Measurements from ENCODE around the gene FCHSD2. TPM values are rescaled to one million over a fixed set of nuclear protein-coding genes. Genes with fewer than 3 reads are reported as not detected.

The FCHSD2 gene
- total and polyA plus RNA-seq, 9 of the 15 experiments (the other 6 are each of a cell fraction or from before 2014, with no cell fraction given): 1.8 to 14.7 (median 6.4) TPM

GRCh38 chr11:72924568-72925190, 217.4 kb downstream of the FCHSD2 start:
- H3K79me2 ChIP-seq (ENCODE audit: control insufficient read depth, insufficient read depth, low read length): no peaks in the 10 kb centered on the region
- in situ Hi-C loops (cut with MboI) (no loop called here), intact Hi-C loops (cut with micrococcal nuclease) (loop anchor here (1.0 kb wide), 1 partner anchor 254 kb away; no protein-coding TSS in a partner anchor)
- FAIRE-seq (no peak), ATAC-seq (0 out of 3 replicates have a peak, but pooled peaks have one; percentile 47), DNase-seq (ENCODE audit: extremely low read depth in 1 of 4, low spot score in 3 of 4) (peak in 1 of 4 experiments; percentile 13)
- H3K4me3 ChIP-seq: no peak overlapping the region
- ChIA-PET POLR2A (no interaction called here), CTCF (ENCODE audit: low intra/inter-chr PET ratio) (interaction anchor here (0.6 to 1.4 kb wide), 5 partner anchors 47 to 642 kb away, joined by 4 to 16 read pairs (median 5); no protein-coding TSS in a partner anchor)
- BruUV-seq (replicated peaks): no TSS peak
- no peak overlapping the region for H2AFZ ChIP-seq (ENCODE audit: low read depth, low read length)
- H4K20me1 ChIP-seq (replicated peaks; ENCODE audit: control insufficient read depth, insufficient read depth, low read length): no peaks in the 10 kb centered on the region
- no peak overlapping the region for H3K27ac ChIP-seq (ENCODE audit: extremely low read depth, low read depth, low read length)
- H3K9ac ChIP-seq (ENCODE audit: insufficient read depth in 1 of 2, low read depth in 2 of 2, low read length in 2 of 2): no peak overlapping the region
- no peaks in the 10 kb centered on the region for H3K9me3 ChIP-seq (replicated peaks; ENCODE audit: control insufficient read depth, insufficient read depth, low read depth, low read length)
- H3K4me1 ChIP-seq (replicated peaks in 1 of 2; ENCODE audit: control insufficient read depth in 2 of 2, insufficient read depth in 2 of 2, low read length in 2 of 2): no peaks in the 10 kb centered on the region; a peak in 1 of 5 replicates
- no peaks in the 10 kb centered on the region for H3K36me3 ChIP-seq (ENCODE audit: control insufficient read depth, insufficient read depth, low read length)
- WGBS (ENCODE audit: insufficient coverage, low coverage, missing lambda C conversion rate): 60% methylated on average over 1 of the region's 1 CpG
- H3K4me2 ChIP-seq (ENCODE audit: insufficient read depth, low read length): no peak overlapping the region
- H3K27me3 ChIP-seq (ENCODE audit: control insufficient read depth in 2 of 2, insufficient read depth in 2 of 2, low read length in 2 of 2): no peaks in the 10 kb centered on the region
- no peaks in the 10 kb centered on the region for H3K9me1 ChIP-seq (ENCODE audit: control insufficient read depth, insufficient read depth, low read length)
- TF ChIP-seq, protein P1, sequence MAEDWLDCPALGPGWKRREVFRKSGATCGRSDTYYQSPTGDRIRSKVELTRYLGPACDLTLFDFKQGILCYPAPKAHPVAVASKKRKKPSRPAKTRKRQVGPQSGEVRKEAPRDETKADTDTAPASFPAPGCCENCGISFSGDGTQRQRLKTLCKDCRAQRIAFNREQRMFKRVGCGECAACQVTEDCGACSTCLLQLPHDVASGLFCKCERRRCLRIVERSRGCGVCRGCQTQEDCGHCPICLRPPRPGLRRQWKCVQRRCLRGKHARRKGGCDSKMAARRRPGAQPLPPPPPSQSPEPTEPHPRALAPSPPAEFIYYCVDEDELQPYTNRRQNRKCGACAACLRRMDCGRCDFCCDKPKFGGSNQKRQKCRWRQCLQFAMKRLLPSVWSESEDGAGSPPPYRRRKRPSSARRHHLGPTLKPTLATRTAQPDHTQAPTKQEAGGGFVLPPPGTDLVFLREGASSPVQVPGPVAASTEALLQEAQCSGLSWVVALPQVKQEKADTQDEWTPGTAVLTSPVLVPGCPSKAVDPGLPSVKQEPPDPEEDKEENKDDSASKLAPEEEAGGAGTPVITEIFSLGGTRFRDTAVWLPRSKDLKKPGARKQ (CRISPR knock-in tag; IDR thresholded peaks at IDR 0.05): no peak
- TF ChIP-seq POLR3G (IDR thresholded peaks at IDR 0.05; ENCODE audit: extremely low read depth, insufficient read length, insufficient replicate concordance) (no peak), RBM22 (IDR thresholded peaks at IDR 0.05; ENCODE audit: low read depth, low read length, poor library complexity, severe bottlenecking) (no peak), SMARCA5 (IDR thresholded peaks at IDR 0.05) (no peak), REST (IDR thresholded peaks at IDR 0.05; ENCODE audit: borderline replicate concordance) (peak; percentile 58; the same call in 1 of the 2 replicates), REST (CRISPR knock-in tag; IDR thresholded peaks at IDR 0.05; ENCODE audit: low read depth) (no peak), RAD21 (CRISPR knock-in tag; conservative IDR thresholded peaks at IDR 0.05 in 1 of 2, IDR thresholded peaks at IDR 0.05 in 1 of 2) (peak; percentile 19 to 68; a peak in 2 of 4 replicates), ZNF584 (CRISPR knock-in tag; IDR thresholded peaks at IDR 0.05; ENCODE audit: low read depth) (no peak), NFXL1 (CRISPR knock-in tag; IDR thresholded peaks at IDR 0.05) (no peak), ZNF212 (CRISPR knock-in tag; IDR thresholded peaks at IDR 0.05) (no peak), RBM17 (IDR thresholded peaks at IDR 0.05; ENCODE audit: borderline replicate concordance, low read depth, low read length) (no peak)

Data from K562 (cell line).